HG03108 (cell line): ENCODE measurements around the gene ZNF892.
"Not testable (repeated sequence)": the region's sequence is repeated elsewhere in the genome, so short reads cannot be mapped to it uniquely, and the experiment has no call there.

Source experiments
- ATAC-seq: cut with Tn5 transposase; IDR thresholded peaks from one replicate; pipeline ENCODE4 v1.9.1; 2021; ENCODE audit warnings: moderate library complexity; ENCODE audit not compliant: unreplicated experiment

Gene ZNF892

GRCh38 chr2:95207111-95207961, at the start of gene ZNF892:
Gene ZNF892 (plus strand): TSS chr2:95207521. CDS start chr2:95207816, 295 bp downstream.
- peak; percentile 94 for ATAC-seq

GRCh38 chr2:95158441-95158840, 48.9 kb upstream of the ZNF892 start:
- no peak for ATAC-seq

- peak; percentile 35 for ATAC-seq
Observed at GRCh38 chr2:95158891-95159619, 48.3 kb upstream of the ZNF892 start.

GRCh38 chr2:95159690-95160449, 47.5 kb upstream of the ZNF892 start, which contains the start of gene ZNF514:
Gene ZNF514 (minus strand): TSS chr2:95159848. CDS start chr2:95153253, 6,595 bp downstream.
- peak; percentile 91 for ATAC-seq

GRCh38 chr2:95165030-95165370, 42.3 kb upstream of the ZNF892 start:
- ATAC-seq = peak; percentile 5

- ATAC-seq = peak; percentile 90
Observed at GRCh38 chr2:95165371-95166064, 41.8 kb upstream of the ZNF892 start, which contains the start of gene ZNF2. Gene ZNF2 (plus strand): TSS chr2:95165809. CDS start chr2:95176227, 10,418 bp downstream.

- peak; percentile 3 for ATAC-seq
Observed at GRCh38 chr2:95166065-95166763, 41.1 kb upstream of the ZNF892 start.

- no peak for ATAC-seq
Observed at GRCh38 chr2:95171902-95172301, 35.4 kb upstream of the ZNF892 start.

GRCh38 chr2:95174031-95174542, 33.2 kb upstream of the ZNF892 start:
- ATAC-seq = no peak

GRCh38 chr2:95179451-95179850, 27.9 kb upstream of the ZNF892 start:
- ATAC-seq = no peak

GRCh38 chr2:95181774-95182173, 25.5 kb upstream of the ZNF892 start:
- ATAC-seq = no peak

- no peak for ATAC-seq
Observed at GRCh38 chr2:95185197-95185596, 22.1 kb upstream of the ZNF892 start.

- no peak for ATAC-seq
Observed at GRCh38 chr2:95185973-95186372, 21.3 kb upstream of the ZNF892 start.

- not testable (repeated sequence) for ATAC-seq
Observed at GRCh38 chr2:95192956-95193355, 14.4 kb upstream of the ZNF892 start.

GRCh38 chr2:95203911-95204310, 3.4 kb upstream of the ZNF892 start:
- ATAC-seq = no peak

- ATAC-seq = no peak
Observed at GRCh38 chr2:95204396-95204795, 2.9 kb upstream of the ZNF892 start.

- no peak for ATAC-seq
Observed at GRCh38 chr2:95206096-95206495, 1.2 kb upstream of the ZNF892 start.

GRCh38 chr2:95208106-95208505, 785 bp downstream of the ZNF892 start:
- ATAC-seq = no peak

- no peak for ATAC-seq
Observed at GRCh38 chr2:95215018-95215612, 7.8 kb downstream of the ZNF892 start.
